HEK293 (cell line): ENCODE results near the gene COX6A2.

Experiments used
- KLF1 ChIP-seq: fragments of 450-650 bp; formaldehyde crosslinking; IDR thresholded peaks from 2 replicates; pipeline ENCODE4 v1.5.1; 2016; ENCODE audit warnings: missing biosample characterization, missing genetic modification characterization
- KLF16 ChIP-seq: fragments of 450-650 bp; formaldehyde crosslinking; IDR thresholded peaks from 2 replicates; pipeline ENCODE4 v1.5.1; 2017; ENCODE audit warnings: missing biosample characterization, missing genetic modification characterization
- KLF9 ChIP-seq: fragments of 450-650 bp; formaldehyde crosslinking; IDR thresholded peaks from 2 replicates; pipeline ENCODE4 v1.5.1; 2016; ENCODE audit warnings: missing biosample characterization, missing genetic modification characterization, low read depth
- MEIS1 ChIP-seq: sonication (generic); formaldehyde crosslinking; IDR thresholded peaks from 2 replicates; pipeline ENCODE4 v1.8.1; 2022; ENCODE audit warnings: missing genetic modification reagents, mild to moderate bottlenecking, borderline replicate concordance
- OSR2 ChIP-seq: fragments of 450-650 bp; formaldehyde crosslinking; IDR thresholded peaks from 2 replicates; pipeline ENCODE4 v1.5.1; 2016; ENCODE audit warnings: missing biosample characterization, missing genetic modification characterization
- OVOL3 ChIP-seq: fragments of 450-650 bp; formaldehyde crosslinking; IDR thresholded peaks from 2 replicates; pipeline ENCODE4 v1.5.1; 2016; ENCODE audit warnings: missing biosample characterization, missing genetic modification characterization
- PRDM1 ChIP-seq: fragments of 450-650 bp; formaldehyde crosslinking; IDR thresholded peaks from 2 replicates; pipeline ENCODE4; 2016; ENCODE audit warnings: missing biosample characterization, missing genetic modification characterization
- REPIN1 ChIP-seq: fragments of 450-650 bp; formaldehyde crosslinking; IDR thresholded peaks from 2 replicates; pipeline ENCODE4 v1.5.1; 2017; ENCODE audit warnings: missing biosample characterization, missing genetic modification characterization, low read depth
- SCRT1 ChIP-seq: fragments of 450-650 bp; formaldehyde crosslinking; IDR thresholded peaks from 2 replicates; pipeline ENCODE4 v1.5.1; 2016; ENCODE audit warnings: missing biosample characterization, missing genetic modification characterization, borderline replicate concordance
- SCRT2 ChIP-seq: fragments of 450-650 bp; formaldehyde crosslinking; IDR thresholded peaks from 2 replicates; pipeline ENCODE4 v1.5.1; 2016; ENCODE audit warnings: missing biosample characterization, missing genetic modification characterization
- TRIM28 ChIP-seq: IDR thresholded peaks from 2 replicates; pipeline ENCODE4 v1.6.1; 2011; ENCODE audit warnings: low read length, control low read depth, borderline replicate concordance
- YY1 ChIP-seq: fragments of 450-650 bp; formaldehyde crosslinking; IDR thresholded peaks from 2 replicates; pipeline ENCODE4 v1.5.1; 2018; ENCODE audit warnings: missing biosample characterization, missing genetic modification characterization
- ZBTB44 ChIP-seq: fragments of 450-650 bp; IDR thresholded peaks from 2 replicates; pipeline ENCODE4 v1.5.1; 2018; ENCODE audit warnings: missing biosample characterization, mild to moderate bottlenecking, missing genetic modification characterization
- ZNF138 ChIP-seq: fragments of 450-650 bp; formaldehyde crosslinking; IDR thresholded peaks from 2 replicates; pipeline ENCODE4 v1.5.1; 2016; ENCODE audit warnings: missing biosample characterization, missing genetic modification characterization, borderline replicate concordance
- ZNF221 ChIP-seq: fragments of 450-650 bp; formaldehyde crosslinking; IDR thresholded peaks from 2 replicates; pipeline ENCODE4 v1.5.1; 2017; ENCODE audit warnings: missing biosample characterization, missing genetic modification characterization, borderline replicate concordance
- ZNF274 ChIP-seq, 2 experiments: fragments of 200-500 bp in 1 of 2; fragments of 450-650 bp in 1 of 2; sonication (Bioruptor generic) in 1 of 2; formaldehyde crosslinking in 1 of 2; IDR thresholded peaks; 2 replicates each; pipeline versions ENCODE4 v1.5.1 to v1.6.1; 2014 to 2016; ENCODE audit warnings: borderline replicate concordance in 1 of 2, inconsistent platforms in 1 of 2, low read length in 1 of 2, missing biosample characterization in 1 of 2, missing genetic modification characterization in 1 of 2
- ZNF555 ChIP-seq: fragments of 450-650 bp; formaldehyde crosslinking; conservative IDR thresholded peaks from 2 replicates; pipeline ENCODE4 v1.5.1; 2017; ENCODE audit warnings: missing biosample characterization, mild to moderate bottlenecking, missing genetic modification characterization, inconsistent platforms
- ZNF571 ChIP-seq: fragments of 450-650 bp; formaldehyde crosslinking; IDR thresholded peaks from 2 replicates; pipeline ENCODE4 v1.5.0; 2017; ENCODE audit warnings: missing biosample characterization, missing genetic modification characterization
- ZNF645 ChIP-seq: fragments of 450-650 bp; formaldehyde crosslinking; IDR thresholded peaks from 2 replicates; pipeline ENCODE4; 2016; ENCODE audit warnings: missing biosample characterization, missing genetic modification characterization
- ZNF658 ChIP-seq: fragments of 450-650 bp; formaldehyde crosslinking; IDR thresholded peaks from 2 replicates; pipeline ENCODE4; 2016; ENCODE audit warnings: missing biosample characterization, missing genetic modification characterization
- ZNF777 ChIP-seq: fragments of 450-650 bp; formaldehyde crosslinking; IDR thresholded peaks from 2 replicates; pipeline ENCODE4 v1.5.1; 2017; ENCODE audit warnings: missing biosample characterization, missing genetic modification characterization, borderline replicate concordance
- ZNF792 ChIP-seq: fragments of 450-650 bp; formaldehyde crosslinking; IDR thresholded peaks from 2 replicates; pipeline ENCODE4 v1.5.1; 2016; ENCODE audit warnings: missing biosample characterization, missing genetic modification characterization
- ZNF843 ChIP-seq: fragments of 450-650 bp; formaldehyde crosslinking; IDR thresholded peaks from 2 replicates; pipeline ENCODE4 v1.5.1; 2016; ENCODE audit warnings: missing biosample characterization, missing genetic modification characterization
- ZSCAN16 ChIP-seq: fragments of 450-650 bp; formaldehyde crosslinking; IDR thresholded peaks from 2 replicates; pipeline ENCODE4 v1.5.1; 2016; ENCODE audit warnings: missing biosample characterization, missing genetic modification characterization
- TF ChIP-seq, protein P1 (sequence below): fragments of 450-650 bp; formaldehyde crosslinking; IDR thresholded peaks from 2 replicates; pipeline ENCODE4 v1.5.1; 2016; ENCODE audit warnings: missing biosample characterization, missing genetic modification characterization
- TF ChIP-seq, protein P2 (sequence below): fragments of 450-650 bp; formaldehyde crosslinking; IDR thresholded peaks from 2 replicates; pipeline ENCODE4 v1.5.1; 2017; ENCODE audit warnings: missing biosample characterization, mild to moderate bottlenecking, missing genetic modification characterization, moderate library complexity
- TF ChIP-seq, protein P3 (sequence below): fragments of 450-650 bp; formaldehyde crosslinking; IDR thresholded peaks from 2 replicates; pipeline ENCODE4 v1.5.1; 2017; ENCODE audit warnings: missing biosample characterization, missing genetic modification characterization
- TF ChIP-seq, protein P4 (sequence below): fragments of 450-650 bp; formaldehyde crosslinking; IDR thresholded peaks from 2 replicates; pipeline ENCODE4 v1.5.1; 2016; ENCODE audit warnings: missing biosample characterization, missing genetic modification characterization
- TF ChIP-seq, protein P5 (sequence below): fragments of 450-650 bp; formaldehyde crosslinking; IDR thresholded peaks from 2 replicates; pipeline ENCODE4 v1.5.1; 2017; ENCODE audit warnings: missing biosample characterization, missing genetic modification characterization

The COX6A2 gene

DNA sequence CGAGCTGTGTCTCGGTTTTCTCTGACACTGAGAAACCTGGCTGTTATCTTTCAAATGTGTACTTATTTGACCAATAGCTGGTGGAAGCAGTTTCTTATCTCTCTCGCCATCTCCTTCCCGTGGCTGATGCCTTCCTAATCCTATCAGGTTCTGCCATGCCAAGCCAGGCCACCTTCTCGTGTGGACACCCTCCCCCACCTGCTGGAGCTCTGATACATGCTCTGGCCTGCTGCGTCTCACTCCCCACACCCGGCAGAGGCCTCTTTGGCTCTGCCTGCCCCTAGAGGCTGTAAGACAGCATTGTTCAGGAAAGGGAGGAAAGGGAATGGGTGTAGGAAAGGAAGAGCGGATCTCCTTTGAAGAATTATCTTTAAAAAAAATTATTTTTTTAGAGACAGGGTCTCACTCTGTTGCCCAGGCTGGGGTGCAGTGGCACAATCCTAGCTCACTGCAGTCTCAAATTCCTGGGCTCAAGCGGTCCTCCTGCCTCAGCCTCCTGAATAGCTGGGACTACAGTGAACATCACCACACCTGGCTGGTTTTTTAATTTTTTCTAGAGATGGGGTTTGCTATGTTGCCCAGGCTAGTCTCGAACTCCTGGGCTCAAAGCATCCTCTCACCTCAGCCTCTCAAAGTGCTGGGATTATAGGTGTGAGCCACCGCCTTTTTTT is 23.7 kb upstream of the COX6A2 start (continued):
- TF ChIP-seq, protein P1, sequence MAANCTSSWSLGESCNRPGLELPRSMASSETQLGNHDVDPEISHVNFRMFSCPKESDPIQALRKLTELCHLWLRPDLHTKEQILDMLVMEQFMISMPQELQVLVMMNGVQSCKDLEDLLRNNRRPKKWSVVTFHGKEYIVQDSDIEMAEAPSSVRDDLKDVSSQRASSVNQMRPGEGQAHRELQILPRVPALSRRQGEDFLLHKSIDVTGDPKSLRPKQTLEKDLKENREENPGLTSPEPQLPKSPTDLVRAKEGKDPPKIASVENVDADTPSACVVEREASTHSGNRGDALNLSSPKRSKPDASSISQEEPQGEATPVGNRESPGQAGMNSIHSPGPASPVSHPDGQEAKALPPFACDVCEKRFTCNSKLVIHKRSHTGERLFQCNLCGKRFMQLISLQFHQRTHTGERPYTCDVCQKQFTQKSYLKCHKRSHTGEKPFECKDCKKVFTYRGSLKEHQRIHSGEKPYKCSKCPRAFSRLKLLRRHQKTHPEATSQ (tag by site-specific recombination): no peak
- peak; percentile 93 for TF ChIP-seq SCRT2 (tag by site-specific recombination)
- no peak for TF ChIP-seq KLF9 (tag by site-specific recombination)
- no peak for TF ChIP-seq ZNF138 (tag by site-specific recombination)
- no peak for TF ChIP-seq KLF16
- TF ChIP-seq ZNF571 (tag by site-specific recombination): no peak
- TF ChIP-seq, protein P2, sequence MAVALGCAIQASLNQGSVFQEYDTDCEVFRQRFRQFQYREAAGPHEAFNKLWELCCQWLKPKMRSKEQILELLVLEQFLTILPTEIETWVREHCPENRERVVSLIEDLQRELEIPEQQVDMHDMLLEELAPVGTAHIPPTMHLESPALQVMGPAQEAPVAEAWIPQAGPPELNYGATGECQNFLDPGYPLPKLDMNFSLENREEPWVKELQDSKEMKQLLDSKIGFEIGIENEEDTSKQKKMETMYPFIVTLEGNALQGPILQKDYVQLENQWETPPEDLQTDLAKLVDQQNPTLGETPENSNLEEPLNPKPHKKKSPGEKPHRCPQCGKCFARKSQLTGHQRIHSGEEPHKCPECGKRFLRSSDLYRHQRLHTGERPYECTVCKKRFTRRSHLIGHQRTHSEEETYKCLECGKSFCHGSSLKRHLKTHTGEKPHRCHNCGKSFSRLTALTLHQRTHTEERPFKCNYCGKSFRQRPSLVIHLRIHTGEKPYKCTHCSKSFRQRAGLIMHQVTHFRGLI: no peak
- no peak for TF ChIP-seq REPIN1 (tag by site-specific recombination)
- no peak for TF ChIP-seq ZNF777 (tag by site-specific recombination)
- no peak for TF ChIP-seq MEIS1 (CRISPR knock-in tag)
- TF ChIP-seq ZSCAN16: no peak
- no peak for TF ChIP-seq OVOL3 (tag by site-specific recombination)
- TF ChIP-seq YY1 (tag by site-specific recombination): no peak
- no peak for TF ChIP-seq ZNF274 (IDR thresholded peaks at IDR 0.05; ENCODE audit: low read length)
- TF ChIP-seq ZNF274 (tag by site-specific recombination; IDR thresholded peaks at IDR 0.05; ENCODE audit: borderline replicate concordance): no peak
- TF ChIP-seq ZNF221 (tag by site-specific recombination): no peak
- 0 out of 2 replicates have a peak, but pooled peaks have one; percentile 34 for TF ChIP-seq TRIM28
- TF ChIP-seq, protein P3, sequence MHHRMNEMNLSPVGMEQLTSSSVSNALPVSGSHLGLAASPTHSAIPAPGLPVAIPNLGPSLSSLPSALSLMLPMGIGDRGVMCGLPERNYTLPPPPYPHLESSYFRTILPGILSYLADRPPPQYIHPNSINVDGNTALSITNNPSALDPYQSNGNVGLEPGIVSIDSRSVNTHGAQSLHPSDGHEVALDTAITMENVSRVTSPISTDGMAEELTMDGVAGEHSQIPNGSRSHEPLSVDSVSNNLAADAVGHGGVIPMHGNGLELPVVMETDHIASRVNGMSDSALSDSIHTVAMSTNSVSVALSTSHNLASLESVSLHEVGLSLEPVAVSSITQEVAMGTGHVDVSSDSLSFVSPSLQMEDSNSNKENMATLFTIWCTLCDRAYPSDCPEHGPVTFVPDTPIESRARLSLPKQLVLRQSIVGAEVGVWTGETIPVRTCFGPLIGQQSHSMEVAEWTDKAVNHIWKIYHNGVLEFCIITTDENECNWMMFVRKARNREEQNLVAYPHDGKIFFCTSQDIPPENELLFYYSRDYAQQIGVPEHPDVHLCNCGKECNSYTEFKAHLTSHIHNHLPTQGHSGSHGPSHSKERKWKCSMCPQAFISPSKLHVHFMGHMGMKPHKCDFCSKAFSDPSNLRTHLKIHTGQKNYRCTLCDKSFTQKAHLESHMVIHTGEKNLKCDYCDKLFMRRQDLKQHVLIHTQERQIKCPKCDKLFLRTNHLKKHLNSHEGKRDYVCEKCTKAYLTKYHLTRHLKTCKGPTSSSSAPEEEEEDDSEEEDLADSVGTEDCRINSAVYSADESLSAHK (tag by site-specific recombination): no peak
- no peak for TF ChIP-seq ZNF843
- no peak for TF ChIP-seq ZNF658 (tag by site-specific recombination)
- no peak for TF ChIP-seq ZNF792 (tag by site-specific recombination)
- peak; percentile 72 for TF ChIP-seq PRDM1 (tag by site-specific recombination)
- TF ChIP-seq ZBTB44 (tag by site-specific recombination): peak; percentile 79
- TF ChIP-seq SCRT1 (tag by site-specific recombination): peak; percentile 81
- TF ChIP-seq ZNF555 (tag by site-specific recombination): no peak
- TF ChIP-seq, protein P4, sequence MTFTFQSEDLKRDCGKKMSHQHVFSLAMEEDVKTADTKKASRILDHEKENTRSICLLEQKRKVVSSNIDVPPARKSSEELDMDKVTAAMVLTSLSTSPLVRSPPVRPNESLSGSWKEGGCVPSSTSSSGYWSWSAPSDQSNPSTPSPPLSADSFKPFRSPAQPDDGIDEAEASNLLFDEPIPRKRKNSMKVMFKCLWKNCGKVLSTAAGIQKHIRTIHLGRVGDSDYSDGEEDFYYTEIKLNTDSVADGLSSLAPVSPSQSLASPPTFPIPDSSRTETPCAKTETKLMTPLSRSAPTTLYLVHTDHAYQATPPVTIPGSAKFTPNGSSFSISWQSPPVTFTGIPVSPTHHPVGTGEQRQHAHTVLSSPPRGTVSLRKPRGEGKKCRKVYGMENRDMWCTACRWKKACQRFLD (tag by site-specific recombination): no peak
- TF ChIP-seq KLF1 (tag by site-specific recombination): no peak
- TF ChIP-seq OSR2: no peak
- no peak for TF ChIP-seq ZNF645
- TF ChIP-seq, protein P5, sequence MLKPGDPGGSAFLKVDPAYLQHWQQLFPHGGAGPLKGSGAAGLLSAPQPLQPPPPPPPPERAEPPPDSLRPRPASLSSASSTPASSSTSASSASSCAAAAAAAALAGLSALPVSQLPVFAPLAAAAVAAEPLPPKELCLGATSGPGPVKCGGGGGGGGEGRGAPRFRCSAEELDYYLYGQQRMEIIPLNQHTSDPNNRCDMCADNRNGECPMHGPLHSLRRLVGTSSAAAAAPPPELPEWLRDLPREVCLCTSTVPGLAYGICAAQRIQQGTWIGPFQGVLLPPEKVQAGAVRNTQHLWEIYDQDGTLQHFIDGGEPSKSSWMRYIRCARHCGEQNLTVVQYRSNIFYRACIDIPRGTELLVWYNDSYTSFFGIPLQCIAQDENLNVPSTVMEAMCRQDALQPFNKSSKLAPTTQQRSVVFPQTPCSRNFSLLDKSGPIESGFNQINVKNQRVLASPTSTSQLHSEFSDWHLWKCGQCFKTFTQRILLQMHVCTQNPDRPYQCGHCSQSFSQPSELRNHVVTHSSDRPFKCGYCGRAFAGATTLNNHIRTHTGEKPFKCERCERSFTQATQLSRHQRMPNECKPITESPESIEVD: no peak
